Adrenal gland (tissue), 12 donors: Measurements from ENCODE around the gene PPIL1. TPM values are rescaled to one million over a fixed set of nuclear protein-coding genes. Genes with fewer than 3 reads are reported as not detected.

Experiments
- DNase-seq, 7 donors: peaks; one replicate each; pipeline ENCODE4 v3.0.0-alpha.2; 2019 to 2020
- H3K27ac ChIP-seq, 5 donors: fragments of 200-600 bp; sonication (generic) in 4 of 5; 1 replicate in 3 of 5; 2 replicates in 2 of 5; pipeline versions ENCODE4 v1.5.1 to v1.8.0; 2016 to 2020; ENCODE audit warnings: mild to moderate bottlenecking in 1 of 5
- H3K27me3 ChIP-seq: fragments of 200-600 bp; 2 replicates; pipeline ENCODE4 v1.8.0; 2021
- H3K36me3 ChIP-seq, 2 donors: fragments of 200-600 bp; replicated peaks in 1 of 2; 1 replicate in 1 of 2; 2 replicates in 1 of 2; pipeline versions ENCODE4 v1.5.1 to v1.8.0; 2018 to 2022
- H3K4me1 ChIP-seq, 2 donors: fragments of 200-600 bp; replicated peaks in 1 of 2; 1 replicate in 1 of 2; 2 replicates in 1 of 2; pipeline versions ENCODE4 v1.5.1 to v1.8.0; 2018 to 2021
- H3K4me3 ChIP-seq, 4 donors: fragments of 200-600 bp; sonication (generic) in 3 of 4; one replicate each; pipeline ENCODE4 v1.5.1; 2016 to 2018
- H3K9me3 ChIP-seq, 3 donors: fragments of 200-600 bp; sonication (generic) in 1 of 3; replicated peaks in 1 of 3; 1 replicate in 2 of 3; 2 replicates in 1 of 3; pipeline versions ENCODE4 v1.5.1 to v1.8.0; 2016 to 2021
- POLR2A ChIP-seq, 2 donors: fragments of 450-650 bp; IDR thresholded peaks; one replicate each; pipeline ENCODE4 v1.6.1; 2017; ENCODE audit warnings: antibody characterized with exemption in 2 of 2, mild to moderate bottlenecking in 2 of 2, moderate library complexity in 1 of 2
- WGBS, 4 donors: extraction: QIAGEN DNeasy Blood & Tissue Kit in 2 of 4; methylation state at CpG; one replicate each; pipeline versions ENCODE4 v1.1.5 to v1.1.7; 2013 to 2017; 5-methylcytosine and 5-hydroxymethylcytosine counted together
- intact Hi-C, 2 donors: fragments of 100-400 bp; cut with DNase I; formaldehyde crosslinking; loops; one replicate each; pipeline versions ENCODE4 v1.14.1 to v1.15.0; 2022 to 2023
- polyA plus RNA-seq, 3 donors: library from polyadenylated mRNA; stranded (reverse); fragments of 200-250 nt in 2 of 3; fragments of 350-450 nt in 1 of 3; fragmentation: Illumina TruSeq in 1 of 3; extraction: RNeasy Lipid Tissue Mini Kit (QIAGEN cat#74804) in 1 of 3; gene quantifications; one replicate each; pipeline ENCODE4 v1.2.3, GENCODE V29; 2013 to 2014
- total RNA-seq, 9 donors: library from RNA; depleted of rRNA in 4 of 9; stranded (reverse); fragments of >200 nt in 4 of 9; fragments of 120-200 nt in 1 of 9; fragmentation: NEBNext Ultra II Directional in 1 of 9; extraction: Animal tissue kit (Norgen Biotek cat#: 25700) in 1 of 9; gene quantifications; one replicate each; pipeline versions ENCODE4 v1.1.0 to v1.2.4, GENCODE V29; 2013 to 2023
- TF ChIP-seq, protein P1 (sequence below), 6 experiments: fragments of 450-650 bp in 4 of 6; fragments of 200-600 bp in 2 of 6; sonication (generic) in 1 of 6; IDR thresholded peaks; 1 replicate in 5 of 6; 2 replicates in 1 of 6; pipeline versions ENCODE4 v1.5.1 to v1.8.0; 2016 to 2021; ENCODE audit warnings: antibody characterized with exemption in 6 of 6, mild to moderate bottlenecking in 2 of 6, moderate library complexity in 1 of 6
- donor health status: healthy with polysubstance abuse.
- donor health status: Bipolar disorder and iron deficiency.
- donor health status: DM: yes; HTN: yes; CAD: no.
- donor health status: DM: no; HTN: no; CAD: no.
- donor health status: DM: no; HTN: no; CAD: no.
- donor health status: DM: yes; HTN: yes; CAD: no.

The PPIL1 gene
- total and polyA plus RNA-seq, 12 donors, result 8.2 to 138 (median 49.9) TPM

DNA sequence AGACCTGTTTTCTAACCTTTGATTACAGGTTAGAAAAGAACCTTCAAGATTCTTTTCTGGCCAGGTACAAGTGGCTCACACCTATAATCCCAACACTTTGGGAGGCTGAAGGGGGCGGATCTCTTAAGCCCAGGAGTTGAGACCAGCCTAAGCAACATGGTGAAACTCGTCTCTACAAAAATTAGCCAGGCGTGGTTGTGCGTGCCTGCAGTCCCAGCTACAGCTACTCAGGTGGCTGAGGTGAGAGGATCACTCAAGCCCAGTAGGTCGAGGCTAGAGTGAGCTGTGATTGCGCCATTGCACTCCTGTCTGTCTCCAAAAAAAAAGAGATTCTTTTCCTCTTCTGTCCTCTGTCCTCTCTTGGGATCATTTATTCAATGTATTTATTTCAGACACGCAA is 14.5 kb downstream of the PPIL1 start:
- TF ChIP-seq, protein P1, sequence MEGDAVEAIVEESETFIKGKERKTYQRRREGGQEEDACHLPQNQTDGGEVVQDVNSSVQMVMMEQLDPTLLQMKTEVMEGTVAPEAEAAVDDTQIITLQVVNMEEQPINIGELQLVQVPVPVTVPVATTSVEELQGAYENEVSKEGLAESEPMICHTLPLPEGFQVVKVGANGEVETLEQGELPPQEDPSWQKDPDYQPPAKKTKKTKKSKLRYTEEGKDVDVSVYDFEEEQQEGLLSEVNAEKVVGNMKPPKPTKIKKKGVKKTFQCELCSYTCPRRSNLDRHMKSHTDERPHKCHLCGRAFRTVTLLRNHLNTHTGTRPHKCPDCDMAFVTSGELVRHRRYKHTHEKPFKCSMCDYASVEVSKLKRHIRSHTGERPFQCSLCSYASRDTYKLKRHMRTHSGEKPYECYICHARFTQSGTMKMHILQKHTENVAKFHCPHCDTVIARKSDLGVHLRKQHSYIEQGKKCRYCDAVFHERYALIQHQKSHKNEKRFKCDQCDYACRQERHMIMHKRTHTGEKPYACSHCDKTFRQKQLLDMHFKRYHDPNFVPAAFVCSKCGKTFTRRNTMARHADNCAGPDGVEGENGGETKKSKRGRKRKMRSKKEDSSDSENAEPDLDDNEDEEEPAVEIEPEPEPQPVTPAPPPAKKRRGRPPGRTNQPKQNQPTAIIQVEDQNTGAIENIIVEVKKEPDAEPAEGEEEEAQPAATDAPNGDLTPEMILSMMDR (IDR thresholded peaks at IDR 0.05), result no peak
- no peak for TF ChIP-seq POLR2A (IDR thresholded peaks at IDR 0.05)
- intact Hi-C loops, result no loop called here
- no peaks in the 10 kb centered on the region for H3K9me3 ChIP-seq
- H3K4me3 ChIP-seq, result no peak overlapping the region
- no peaks in the 10 kb centered on the region for H3K36me3 ChIP-seq
- H3K27me3 ChIP-seq, result no peaks in the 10 kb centered on the region
- 86 to 95% (median 92%) methylated on average over 6 to 7 of the region's 7 CpGs for WGBS, 4 donors
- peaks cover 22 to 32% of the 10 kb centered on the region in 2 donors for H3K4me1 ChIP-seq
- H3K27ac ChIP-seq, result no peak overlapping the region
- DNase-seq, result peak in 2 of 7 donors; percentile 9 to 43

DNA sequence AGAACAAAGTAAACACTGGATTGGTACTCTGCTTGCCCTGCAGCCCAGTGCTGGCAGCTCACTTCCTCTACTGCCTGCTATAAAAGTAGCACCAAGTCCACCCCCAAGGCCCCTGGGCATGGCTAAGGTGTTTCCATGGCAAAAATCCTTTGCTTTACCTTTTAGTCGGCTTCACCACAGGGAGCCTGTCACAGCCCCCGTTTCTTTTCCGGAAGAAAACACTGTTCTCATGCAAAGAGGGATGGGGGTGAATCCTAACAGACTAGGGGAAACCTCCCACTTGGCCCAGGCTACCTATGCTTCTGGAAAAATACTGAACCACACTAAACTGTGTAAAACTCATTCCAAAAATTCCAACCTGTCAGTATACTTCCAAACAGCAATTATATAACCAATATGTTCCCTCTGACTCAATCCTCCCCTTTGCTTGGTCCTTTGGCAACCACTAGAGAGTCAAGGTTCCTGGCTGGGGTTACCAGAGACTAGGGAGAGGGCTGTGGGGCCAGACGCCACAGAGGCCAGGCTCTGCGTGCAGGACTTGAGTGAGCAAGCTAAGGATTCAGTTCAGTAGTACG is 16.1 kb downstream of the PPIL1 start:
- H3K9me3 ChIP-seq, result no peaks in the 10 kb centered on the region
- no peaks in the 10 kb centered on the region for H3K27me3 ChIP-seq
- peak overlapping the region in 1 of 4 donors; percentile 27 for H3K4me3 ChIP-seq
- no peaks in the 10 kb centered on the region for H3K36me3 ChIP-seq
- H3K4me1 ChIP-seq, result peaks cover 22 to 32% of the 10 kb centered on the region in 2 donors
- peak in 1 of 2 donors; percentile 75 for TF ChIP-seq POLR2A (IDR thresholded peaks at IDR 0.05)
- TF ChIP-seq, protein P1 (IDR thresholded peaks at IDR 0.05), result no peak
- intact Hi-C loops, result no loop called here
- WGBS, 4 donors, result 32 to 41% (median 34%) methylated on average over 3 to 6 of the region's 6 CpGs
- peak overlapping the region; percentile 72 to 93 (median 80) for H3K27ac ChIP-seq
- DNase-seq, result peak; percentile 69 to 90 (median 88)

DNA sequence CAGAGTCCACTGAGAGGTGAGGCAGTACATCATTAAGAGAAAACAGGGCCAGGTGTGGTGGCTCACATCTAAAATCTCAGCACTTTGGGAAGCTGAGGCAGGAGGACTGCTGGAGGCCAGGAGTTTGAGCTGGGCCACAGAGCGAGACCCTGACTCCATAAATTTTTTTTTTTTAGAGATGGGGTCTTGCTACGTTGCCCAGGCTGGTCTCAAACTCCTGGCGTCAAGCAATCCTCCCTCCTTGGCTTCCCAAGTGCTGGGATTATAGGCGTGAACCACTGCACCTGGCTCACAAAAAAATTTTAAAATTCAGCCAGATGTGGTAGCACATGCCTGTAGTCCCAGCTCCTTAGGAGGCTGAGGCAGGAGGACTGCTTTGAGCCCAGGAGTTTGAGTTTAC is 17.3 kb downstream of the PPIL1 start:
- TF ChIP-seq, protein P1 (IDR thresholded peaks at IDR 0.05), result no peak
- TF ChIP-seq POLR2A (IDR thresholded peaks at IDR 0.05), result no peak
- Histone ChIP-seq H3K36me3 (no peaks in the 10 kb centered on the region), H3K9me3 (no peaks in the 10 kb centered on the region), H3K4me3 (no peak overlapping the region), H3K27me3 (no peaks in the 10 kb centered on the region), H3K27ac (no peak overlapping the region), H3K4me1 (peaks cover 22 to 32% of the 10 kb centered on the region in 2 donors)
- intact Hi-C loops, result no loop called here
- WGBS, 4 donors, result 97 to 100% (median 97%) methylated on average over 4 of the region's 4 CpGs
- DNase-seq, result peak in 2 of 7 donors; percentile 13 to 38

DNA sequence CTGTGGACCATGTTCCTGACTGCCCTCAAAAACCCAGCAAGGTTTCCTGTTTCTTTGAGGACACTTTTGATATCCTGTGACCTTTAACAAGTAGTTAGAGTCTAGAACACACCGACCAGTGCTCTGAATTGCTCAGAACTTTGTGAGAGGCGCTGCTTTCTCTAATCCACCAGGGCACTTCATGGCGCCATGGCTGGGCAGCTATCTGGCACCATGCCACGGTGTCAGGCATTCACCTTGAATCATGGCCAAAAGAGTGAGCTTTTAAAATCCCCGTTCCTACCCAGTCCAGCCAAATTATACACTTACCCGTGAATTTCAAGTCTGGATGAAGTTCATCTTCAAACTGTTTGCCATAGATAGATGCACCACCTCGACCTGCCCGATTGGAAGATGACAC is 18.3 kb downstream of the PPIL1 start:
- H3K4me1 ChIP-seq, result peaks cover 22 to 37% of the 10 kb centered on the region in 2 donors
- intact Hi-C loops, result no loop called here
- 44 to 68% (median 51%) methylated on average over 7 to 8 of the region's 8 CpGs for WGBS, 4 donors
- no peaks in the 10 kb centered on the region for H3K9me3 ChIP-seq
- H3K36me3 ChIP-seq, result no peaks in the 10 kb centered on the region
- H3K27me3 ChIP-seq, result no peaks in the 10 kb centered on the region
- H3K4me3 ChIP-seq, result no peak overlapping the region
- no peak for TF ChIP-seq POLR2A (IDR thresholded peaks at IDR 0.05)
- TF ChIP-seq, protein P1 (IDR thresholded peaks at IDR 0.05), result peak in 2 of 6 experiments; percentile 6 to 13
- peak; percentile 47 to 81 (median 75) for DNase-seq
- H3K27ac ChIP-seq, result peak overlapping the region in 3 of 5 donors; percentile 11 to 52 (median 20)
